GM15510 (cell line): ENCODE results near the gene PC.

ENCODE experiments used
- POLR2A ChIP-seq: IDR thresholded peaks from 3 replicates; pipeline ENCODE4 v1.6.1; 2011; ENCODE audit warnings: borderline replicate concordance; ENCODE audit not compliant: insufficient read length; ENCODE audit errors: extremely low read depth

Gene PC

GRCh38 chr11:66886671-66887221 is 71.4 kb downstream of the PC start:
- TF ChIP-seq POLR2A: no peak

DNA sequence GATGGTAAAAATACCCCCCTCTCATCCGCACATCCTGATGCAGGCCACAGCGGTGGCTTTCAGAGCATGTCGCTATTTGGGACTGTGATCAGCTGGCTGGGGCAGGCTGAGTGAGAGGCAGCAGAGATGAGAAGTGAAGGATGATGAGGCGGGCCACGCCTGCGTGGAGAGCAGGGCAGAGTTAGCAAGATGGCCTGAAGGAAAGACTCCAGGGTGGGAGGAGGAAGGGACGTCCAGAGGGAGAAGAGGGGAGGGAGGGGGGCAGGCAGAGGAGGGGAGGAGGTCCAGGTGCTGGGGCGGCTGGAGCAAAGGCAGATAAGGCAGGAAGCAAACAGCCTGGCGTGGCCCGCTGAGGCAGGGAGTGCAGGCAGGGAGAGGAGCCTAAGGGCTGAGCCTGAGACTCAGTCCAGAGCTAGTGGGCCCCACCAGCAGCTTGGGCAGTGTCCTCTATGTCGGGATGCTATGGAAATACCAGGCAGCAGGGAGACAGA is 72.2 kb downstream of the PC start:
- no peak for TF ChIP-seq POLR2A

GRCh38 chr11:66885469-66885868 is 72.7 kb downstream of the PC start:
- TF ChIP-seq POLR2A: no peak

DNA sequence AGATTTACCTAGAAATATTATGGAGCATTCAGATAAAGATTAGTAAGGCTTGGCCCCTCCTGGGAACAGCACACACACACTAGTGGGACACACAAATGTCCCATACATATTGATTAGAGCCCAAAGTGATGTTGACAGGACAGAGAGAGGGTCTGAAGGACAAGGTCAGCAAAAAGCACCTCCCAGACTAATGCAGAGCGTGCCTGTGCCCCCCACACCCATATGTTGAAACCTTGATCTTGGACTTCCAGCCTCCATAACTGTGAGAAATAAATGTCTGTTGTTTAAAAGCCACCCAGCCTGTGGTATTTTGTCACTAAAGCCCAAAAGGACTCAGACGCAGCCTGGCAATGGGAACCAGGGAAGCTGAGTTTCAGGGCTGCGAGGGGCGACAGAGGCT is 73.7 kb downstream of the PC start:
- no peak for TF ChIP-seq POLR2A

DNA sequence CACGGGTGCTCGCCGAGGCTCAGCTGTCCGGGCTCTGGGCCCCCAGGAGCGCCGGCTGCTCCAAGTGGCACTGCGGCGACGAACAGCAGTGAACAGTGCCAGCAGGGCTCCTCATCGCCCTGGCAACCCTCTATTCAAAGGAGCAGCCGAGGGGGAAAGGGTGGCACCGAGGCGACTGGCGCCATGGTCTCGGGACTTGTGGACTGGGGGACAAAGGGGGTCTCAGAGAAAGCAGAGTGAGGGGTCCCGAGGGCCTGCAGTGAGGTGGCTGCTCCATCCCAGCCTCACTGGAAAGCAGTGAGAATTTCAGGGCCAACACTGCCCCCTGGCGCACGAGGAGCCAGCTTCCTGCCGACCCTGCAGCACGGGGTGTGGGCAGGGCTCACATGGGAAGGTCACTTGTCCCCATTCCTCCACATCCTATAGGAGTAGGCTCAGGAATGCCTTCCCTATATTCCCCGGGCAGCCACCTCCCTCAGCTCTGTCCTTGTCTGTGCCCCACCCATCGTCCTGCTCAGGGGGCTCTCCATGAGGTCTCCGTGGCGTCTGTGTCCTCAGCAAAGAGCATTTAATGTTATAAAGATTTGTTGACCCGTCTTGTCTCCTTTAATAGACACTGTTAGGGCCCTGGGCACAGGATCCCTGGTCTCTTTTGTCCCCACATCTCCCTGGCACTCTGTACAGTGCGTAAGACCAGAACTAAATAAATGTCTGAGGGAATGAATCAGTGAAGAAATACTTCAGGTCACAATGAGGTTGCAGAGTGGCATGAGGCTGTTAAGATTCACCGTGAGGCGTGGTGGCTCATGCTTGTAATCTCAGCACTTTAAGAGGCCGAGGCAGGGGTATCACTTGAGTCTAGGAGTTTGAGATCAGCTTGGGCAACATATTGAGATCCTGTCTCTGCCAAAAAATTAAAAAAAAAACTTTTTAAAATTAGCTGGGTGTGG is 74.9 kb downstream of the PC start:
- TF ChIP-seq POLR2A: no peak

- no peak for TF ChIP-seq POLR2A
Measured at GRCh38 chr11:66882561-66883015, 75.6 kb downstream of the PC start.

- no peak for TF ChIP-seq POLR2A
Measured at GRCh38 chr11:66881927-66882452, 76.2 kb downstream of the PC start.

- TF ChIP-seq POLR2A: no peak
Measured at GRCh38 chr11:66881451-66881835, 76.7 kb downstream of the PC start.

DNA sequence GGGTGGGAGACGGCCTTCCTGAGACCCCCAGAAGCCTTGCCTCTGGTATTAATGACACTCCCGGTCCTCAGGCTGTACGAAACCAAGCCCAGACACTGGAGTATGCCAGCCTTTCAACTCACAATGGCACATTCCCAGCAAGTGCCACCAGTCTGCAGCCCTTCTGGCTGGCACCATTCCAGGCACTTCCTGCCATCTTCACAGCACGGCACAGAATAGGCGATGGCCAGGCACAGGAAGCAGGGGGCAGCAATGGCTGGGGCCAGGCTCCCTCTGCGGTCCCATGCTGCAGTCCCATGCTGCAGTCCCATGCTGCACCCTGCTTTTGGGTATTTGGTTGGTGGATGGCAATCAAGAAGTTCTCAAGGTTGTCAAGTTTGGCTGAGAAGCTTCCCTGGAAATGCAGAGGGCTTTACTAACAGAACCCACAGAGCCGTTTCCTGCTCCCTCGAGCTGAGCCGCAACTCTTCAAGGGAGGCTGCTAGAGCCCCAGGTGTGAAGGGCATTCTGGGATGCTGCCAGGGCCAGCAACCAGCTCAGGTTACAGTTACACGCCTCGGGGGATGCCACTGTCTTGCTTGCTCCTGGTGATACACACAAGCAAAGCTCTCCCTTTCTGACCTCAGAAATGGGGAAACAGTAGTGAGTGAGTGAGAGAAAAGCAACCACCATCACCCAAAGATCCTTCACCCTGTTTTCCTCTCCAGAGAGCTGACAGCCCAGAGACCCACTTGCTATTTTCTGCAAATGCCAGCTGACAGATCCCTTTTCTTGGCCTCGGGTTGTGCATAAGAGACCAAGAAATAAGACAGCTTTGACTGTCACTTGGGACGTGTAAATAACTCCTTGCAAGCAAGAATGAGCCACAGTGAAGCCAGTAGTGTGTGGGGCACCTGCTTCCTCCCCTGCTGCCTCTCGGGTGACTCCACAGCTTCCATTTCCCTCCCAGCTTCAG is 77.4 kb downstream of the PC start:
- TF ChIP-seq POLR2A: no peak

DNA sequence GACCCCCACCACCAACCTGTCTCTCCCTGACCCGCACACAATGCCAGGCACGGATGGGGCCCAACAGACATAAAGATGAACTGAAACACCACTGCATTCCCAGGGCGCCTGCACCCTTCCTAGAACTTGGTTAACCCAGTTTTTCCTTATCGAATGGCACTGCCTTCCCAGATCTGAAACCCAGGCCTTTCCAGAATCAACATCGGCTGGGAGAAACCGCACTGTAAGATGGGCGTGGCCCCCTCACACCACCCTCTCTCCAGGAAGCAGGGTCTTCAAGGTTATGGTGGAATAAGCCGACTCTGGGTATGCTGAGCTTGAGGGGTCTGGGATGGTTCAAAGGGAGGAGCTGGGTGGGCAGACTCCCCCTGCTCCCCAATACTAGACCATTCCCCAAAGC is 78.2 kb downstream of the PC start:
- TF ChIP-seq POLR2A: no peak

DNA sequence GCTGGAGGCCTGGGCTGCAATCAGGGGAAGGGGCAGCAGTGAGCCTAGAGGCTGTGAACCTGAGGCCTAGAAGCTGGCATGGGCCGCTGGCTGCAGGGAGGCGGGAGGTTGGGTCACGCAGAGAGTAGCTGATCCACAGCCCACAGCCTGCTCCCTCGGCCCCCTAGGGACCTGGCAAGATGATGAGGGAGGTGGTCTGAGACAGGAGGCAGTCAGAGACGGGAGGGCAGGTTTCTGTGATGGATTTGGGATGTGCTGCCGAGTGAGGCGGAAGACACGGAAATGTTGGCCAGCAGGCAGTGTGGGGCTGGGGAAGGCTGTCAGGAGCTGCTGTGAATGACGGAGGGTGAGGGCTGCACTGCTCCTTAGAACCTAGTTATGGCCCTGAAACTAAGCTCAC is 78.6 kb downstream of the PC start:
- TF ChIP-seq POLR2A: no peak

- TF ChIP-seq POLR2A: no peak
Measured at GRCh38 chr11:66879000-66879399, 79.2 kb downstream of the PC start.

DNA sequence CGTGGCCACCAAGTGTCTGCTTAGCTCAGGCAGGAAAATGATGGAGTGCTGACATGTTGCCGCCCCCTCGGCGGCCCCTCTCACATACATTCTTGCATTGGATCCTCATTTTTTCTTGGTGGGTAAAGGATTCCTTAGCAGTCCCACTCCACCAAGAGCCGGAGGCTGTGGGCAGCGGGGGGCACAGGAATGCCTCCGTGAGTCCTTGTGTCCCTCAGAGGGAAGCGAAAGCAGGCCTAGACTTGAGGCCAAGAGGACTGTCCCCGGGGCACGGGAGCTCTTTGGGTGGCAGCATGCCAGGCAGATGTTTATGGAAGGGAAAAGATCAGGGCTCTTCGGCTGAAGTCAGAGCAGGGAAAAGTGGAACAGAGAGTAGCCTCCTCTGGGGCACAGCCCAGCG is 79.7 kb downstream of the PC start:
- no peak for TF ChIP-seq POLR2A

- no peak for TF ChIP-seq POLR2A
Measured at GRCh38 chr11:66877588-66878385, 80.4 kb downstream of the PC start.
